HuH-7.5 (cell line): ENCODE measurements around the gene ATP6V1G2.

Source experiments
- DNase-seq: peaks from one replicate; pipeline ENCODE4 v3.0.0; 2011; ENCODE audit warnings: low spot score

The ATP6V1G2 gene

DNA sequence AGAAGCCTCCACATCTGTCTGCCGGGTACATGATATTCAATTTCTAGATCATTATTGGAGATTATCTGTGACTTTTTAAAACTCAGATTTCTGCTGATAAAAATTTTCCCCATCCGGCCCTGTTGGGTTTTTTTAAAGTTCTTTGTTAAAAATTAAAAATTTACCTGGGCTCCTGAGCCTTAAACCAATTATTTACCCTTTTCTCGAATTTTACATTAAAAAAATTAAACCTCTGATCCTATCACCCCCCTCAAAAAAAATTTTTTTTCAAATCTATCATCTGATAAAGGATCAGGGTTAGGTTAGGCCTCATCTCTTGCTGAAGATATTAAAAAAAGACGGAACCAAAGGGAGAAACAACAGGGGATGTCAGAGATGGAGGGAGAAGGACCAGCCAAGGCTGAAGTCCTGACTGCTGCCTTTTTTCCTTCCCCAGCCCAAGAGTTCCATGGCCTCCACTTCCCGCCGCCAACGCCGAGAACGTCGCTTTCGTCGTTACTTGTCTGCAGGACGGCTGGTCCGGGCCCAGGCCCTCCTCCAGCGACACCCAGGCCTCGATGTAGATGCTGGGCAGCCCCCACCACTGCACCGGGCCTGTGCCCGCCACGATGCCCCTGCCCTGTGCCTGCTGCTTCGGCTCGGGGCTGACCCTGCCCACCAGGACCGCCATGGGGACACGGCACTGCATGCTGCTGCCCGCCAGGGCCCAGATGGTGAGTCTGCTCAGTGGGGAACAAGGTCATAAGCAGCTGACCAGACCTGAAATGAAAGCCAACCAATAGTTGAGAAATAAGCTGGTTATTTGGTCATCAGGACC lies 1.5 kb upstream of the ATP6V1G2 start:
- no peak for DNase-seq

DNA sequence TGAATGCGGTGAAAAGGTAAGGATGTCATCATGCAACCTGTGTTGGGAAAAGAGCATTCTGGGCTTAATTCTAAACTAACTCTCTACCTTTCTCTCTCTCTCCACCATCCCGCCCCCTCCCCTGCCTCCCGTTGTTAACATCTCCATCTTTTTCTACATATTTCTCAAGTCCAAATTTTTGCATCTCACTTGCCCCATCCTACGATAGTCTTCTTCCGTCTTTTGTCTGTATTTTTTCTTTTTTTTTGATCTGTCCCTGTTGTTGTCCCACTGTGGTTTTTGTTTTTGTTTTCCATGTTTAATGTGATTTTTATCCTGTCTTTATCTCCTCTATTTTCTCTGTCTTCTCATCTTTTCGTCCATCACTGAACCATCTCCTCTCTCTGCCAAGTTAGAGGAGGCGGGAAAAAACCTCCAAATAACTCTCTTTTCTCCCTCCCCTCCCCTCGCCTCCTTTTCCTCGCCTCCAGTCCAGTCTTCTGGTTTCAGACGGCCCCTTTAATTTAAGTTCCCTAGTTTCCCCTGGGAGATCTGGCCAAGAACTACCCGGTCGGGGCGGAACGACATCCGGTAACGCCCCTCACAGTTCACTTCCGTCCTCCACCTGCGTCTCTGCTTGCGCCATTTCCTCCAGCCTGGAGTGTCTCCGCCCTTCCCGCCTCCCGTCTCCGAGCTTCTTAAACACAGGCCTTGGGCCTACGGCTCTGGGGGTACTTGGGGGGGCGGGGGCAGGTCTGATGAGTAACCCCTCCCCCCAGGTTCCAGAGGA lies 734 bp upstream of the ATP6V1G2 start, which contains the start of gene NFKBIL1:
Gene NFKBIL1, plus strand, starts transcription at position 651 of the 769 bp plus-strand sequence. Its CDS starts 87 bp downstream, at position 738.
- peak; percentile 71 for DNase-seq

DNA sequence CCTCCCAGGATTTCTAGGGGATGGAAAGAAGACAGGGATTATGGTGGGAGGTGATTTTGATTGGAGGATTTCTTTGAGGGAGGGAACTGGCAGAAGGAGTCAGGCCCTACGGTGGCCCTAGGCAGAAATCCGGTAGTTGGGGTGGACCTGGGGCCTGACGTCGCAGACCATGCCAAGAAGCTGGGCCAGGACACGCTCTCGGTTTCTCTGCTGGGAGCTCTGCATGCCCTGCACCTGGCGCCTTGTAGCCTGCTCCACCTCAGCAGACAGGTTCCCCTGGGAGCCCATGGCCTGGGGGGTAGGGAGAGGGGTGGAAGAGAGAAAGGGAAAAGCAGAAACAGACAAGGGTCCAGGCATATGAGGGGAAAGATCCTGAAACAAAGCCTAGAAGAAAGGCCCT lies 1.1 kb downstream of the ATP6V1G2 start:
- DNase-seq: no peak

GRCh38 chr6:31544676-31545075 lies 1.7 kb downstream of the ATP6V1G2 start:
- DNase-seq: no peak

DNA sequence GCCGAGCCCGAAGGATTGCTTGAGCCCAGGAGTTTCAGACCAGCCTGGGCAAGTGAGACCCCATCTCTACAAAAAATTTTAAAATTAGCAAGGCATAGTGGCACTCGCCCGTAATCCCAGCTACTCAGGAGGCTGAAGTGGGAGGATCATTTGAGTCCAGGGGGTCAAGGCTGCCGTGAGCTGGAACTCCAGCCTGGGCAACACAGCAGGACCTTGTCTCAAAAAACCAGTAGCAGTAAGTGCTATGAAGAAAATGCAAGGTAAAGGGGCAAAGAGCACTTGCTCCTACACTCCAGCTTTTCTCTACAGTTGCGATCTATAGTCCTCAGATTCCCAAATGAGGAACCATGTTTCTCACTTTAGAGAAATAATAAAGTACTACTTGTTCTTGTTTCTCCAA lies 2.8 kb downstream of the ATP6V1G2 start:
- no peak for DNase-seq

DNA sequence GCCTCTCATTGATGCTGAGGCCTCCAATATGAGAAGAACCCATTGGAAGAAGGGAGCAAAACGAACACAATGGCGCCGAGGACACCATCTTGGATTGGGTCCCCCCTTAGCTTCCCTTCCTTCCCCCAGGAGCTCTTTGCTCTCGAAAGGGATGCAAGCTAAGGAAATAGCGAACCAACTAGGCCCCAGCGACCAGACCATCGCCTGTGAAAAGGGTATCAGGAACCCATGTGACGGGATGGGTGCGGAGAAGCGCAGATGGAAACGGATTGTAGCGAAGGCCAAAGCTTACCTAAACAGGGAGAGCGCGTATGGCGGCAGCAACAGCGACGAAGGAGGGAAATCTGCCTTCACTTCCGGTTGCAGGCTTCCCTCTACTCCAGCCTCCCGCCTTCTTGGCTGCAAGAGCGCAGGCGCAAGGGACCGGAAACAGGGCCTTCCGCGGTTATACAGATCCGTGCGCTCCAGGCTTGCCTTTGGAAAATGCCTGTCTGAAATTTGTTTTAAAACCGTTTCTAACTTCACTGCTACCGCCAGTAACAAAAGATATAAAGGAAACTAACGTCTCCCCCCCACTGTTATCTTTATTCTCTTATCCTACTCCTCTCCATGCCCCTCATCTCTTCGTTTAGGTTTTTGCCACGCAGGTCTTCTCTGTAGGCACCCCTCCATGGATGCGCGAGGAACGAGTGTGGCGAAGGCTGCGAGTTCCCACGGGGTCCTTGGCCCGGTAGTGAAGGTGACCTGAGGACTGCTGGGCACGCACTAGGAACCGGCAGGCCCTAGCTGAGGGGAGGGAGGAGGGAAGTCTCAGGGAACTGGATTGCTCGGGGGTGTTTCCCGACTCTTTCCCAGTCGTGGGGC lies 4.5 kb downstream of the ATP6V1G2 start, which contains the start of gene DDX39B:
Gene DDX39B, minus strand, starts transcription at position 346 of the 864 bp plus-strand sequence. CDS start 1,471 bp downstream, outside the sequence.
- DNase-seq: peak; percentile 69

GRCh38 chr6:31541059-31541657 lies 5.2 kb downstream of the ATP6V1G2 start:
- peak; percentile 38 for DNase-seq

GRCh38 chr6:31540640-31541039 lies 5.8 kb downstream of the ATP6V1G2 start:
- DNase-seq: no peak

DNA sequence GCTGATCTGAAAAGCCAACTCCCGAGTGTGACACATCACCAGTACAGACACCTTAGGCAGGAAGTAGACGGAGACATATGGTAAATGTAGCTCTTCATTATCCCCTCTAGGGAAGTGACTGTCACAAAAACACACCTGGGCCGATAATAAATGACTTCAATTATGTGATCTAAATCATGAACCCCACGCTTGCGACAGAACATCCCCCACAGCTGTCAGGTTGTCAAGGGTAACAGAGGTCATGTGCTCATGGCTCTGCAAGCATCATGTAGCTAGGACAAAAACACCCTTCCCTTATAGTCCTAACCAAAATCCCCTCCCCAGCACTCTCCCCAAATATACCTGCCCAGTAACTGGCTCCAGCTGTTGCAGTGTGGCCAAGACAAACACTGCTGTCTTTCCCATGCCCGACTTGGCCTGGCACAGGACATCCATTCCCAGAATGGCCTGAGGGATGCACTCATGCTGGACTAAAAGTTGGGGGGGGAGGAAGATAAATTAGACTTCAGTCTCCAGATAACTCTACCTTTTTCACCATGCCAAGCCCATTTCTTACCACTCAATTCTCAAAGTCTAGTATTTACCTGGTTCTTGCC lies 7.5 kb downstream of the ATP6V1G2 start:
- no peak for DNase-seq

- DNase-seq: no peak
Observed at GRCh38 chr6:31535538-31536324, 10.7 kb downstream of the ATP6V1G2 start.

DNA sequence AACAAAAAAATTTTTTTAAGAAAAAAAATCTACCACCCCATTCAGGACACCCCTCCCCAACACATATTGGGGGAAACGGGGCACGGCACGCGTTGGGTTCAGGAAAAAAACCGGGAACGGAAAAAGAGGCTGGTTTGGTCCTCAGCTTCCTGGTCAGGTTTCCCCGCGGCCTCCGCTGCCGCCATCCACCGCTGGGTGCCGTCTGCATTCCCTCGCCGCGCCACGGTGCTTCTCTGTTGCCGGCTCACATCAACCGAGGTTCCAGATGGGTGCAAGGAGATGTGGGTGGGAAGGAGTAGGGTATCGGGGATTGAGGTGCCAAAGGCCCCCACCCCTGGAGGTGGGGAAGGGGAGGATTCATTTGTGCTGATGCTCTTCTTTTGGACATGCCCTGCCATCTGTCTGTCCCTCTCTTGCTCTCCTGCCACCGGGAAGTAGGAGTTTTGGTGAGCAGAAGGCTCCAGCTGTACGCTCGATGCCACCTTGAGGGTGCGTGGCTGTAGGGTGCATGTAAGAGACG lies 11.8 kb downstream of the ATP6V1G2 start:
- no peak for DNase-seq

GRCh38 chr6:31534011-31534410 lies 12.4 kb downstream of the ATP6V1G2 start:
- DNase-seq: no peak

DNA sequence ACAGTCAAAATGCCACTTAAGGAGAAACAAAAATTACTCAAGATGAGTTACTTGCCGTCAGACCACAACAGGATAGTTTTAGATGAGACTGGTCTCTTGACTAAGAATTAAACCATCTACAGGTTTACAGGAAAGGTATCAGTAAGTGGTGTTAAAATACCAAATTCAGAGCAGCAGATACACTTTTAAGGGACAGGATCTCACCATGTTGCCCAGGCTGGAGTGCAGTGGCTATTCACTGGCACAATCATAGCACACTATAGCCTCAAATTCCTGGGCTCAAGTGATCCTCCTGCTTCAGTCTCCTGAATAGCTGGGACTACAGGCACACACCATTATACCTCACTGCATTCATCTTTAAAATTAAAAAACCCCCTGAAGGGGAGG lies 13.0 kb downstream of the ATP6V1G2 start:
- no peak for DNase-seq

DNA sequence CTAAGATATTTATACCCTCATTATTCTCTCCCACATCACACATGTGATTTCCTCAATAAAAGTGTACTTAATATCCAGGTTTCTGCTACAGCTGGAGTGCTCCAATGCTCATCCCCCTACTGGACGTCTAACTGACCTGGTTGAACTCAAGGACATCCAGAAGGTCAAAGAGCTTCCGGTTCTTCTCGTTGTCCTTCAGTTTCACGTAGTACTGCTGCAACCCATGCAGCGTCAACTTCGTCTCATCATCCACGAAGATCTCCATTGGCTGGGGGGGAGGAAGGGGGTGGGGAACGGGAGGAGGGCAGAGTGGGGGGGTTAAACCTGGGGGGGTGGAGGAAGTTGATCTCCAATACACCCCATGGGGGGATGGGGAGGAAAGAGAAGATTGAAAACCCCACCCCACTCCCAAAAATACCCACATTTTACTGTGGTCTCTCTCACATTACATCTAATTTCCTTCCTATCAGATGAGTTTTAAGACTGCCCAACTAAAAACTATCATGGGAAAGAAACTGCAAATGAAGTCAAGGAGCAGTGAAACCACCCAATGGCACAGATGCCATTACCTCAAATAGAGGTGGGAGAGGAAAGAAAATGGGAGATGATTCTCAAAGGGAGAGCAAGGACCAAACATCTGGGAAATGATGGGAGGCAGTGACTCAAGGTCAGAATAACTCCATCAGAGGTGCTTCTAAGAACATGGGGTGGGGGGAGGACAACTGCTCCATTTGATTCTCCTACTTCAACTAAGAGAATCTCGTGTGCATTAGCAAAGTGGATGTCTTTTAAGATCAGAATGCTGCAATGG lies 13.6 kb downstream of the ATP6V1G2 start:
- DNase-seq: no peak

GRCh38 chr6:31531771-31532643 lies 14.4 kb downstream of the ATP6V1G2 start:
- DNase-seq: no peak

DNA sequence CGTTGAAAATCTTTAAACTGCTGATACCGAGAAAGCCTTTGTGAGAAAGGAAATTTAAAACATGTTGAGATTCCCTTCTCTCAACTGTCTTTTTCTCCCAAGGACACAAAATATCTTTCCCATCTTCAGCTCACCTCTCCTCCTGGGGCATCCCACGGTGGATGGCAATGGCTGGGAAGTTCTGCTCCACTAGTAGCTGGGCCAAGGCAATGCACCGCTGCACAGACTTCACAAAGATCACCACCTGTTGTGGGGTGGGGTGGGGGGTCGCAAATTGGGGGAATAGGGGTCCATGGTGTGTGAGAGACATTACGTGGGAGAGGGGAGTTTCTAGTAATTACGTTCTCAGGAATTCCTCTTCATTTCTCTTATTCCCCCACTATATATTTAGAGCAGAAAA lies 15.2 kb downstream of the ATP6V1G2 start:
- DNase-seq: no peak

DNA sequence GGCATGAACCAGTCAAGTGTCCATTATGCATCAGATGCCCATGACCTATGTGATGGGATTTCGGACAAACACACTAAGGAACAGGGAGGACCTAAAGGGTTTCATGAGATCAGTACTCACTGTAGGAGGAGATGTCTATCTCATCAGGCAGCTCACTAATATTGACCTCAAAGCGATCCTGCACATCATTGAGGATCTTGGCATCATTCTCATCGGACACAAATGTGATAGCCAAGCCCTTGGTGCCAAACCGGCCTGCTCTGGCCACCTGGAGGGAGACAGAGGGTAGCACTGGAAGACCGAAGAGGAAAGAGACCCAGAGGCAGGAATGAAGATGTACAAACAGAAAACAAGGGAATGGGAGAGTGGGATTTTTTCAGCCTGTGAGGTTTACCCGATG lies 15.7 kb downstream of the ATP6V1G2 start:
- DNase-seq: no peak
